Heart left ventricle (tissue), 13 donors: ENCODE data around the gene CXCL17.

Experiments
- CTCF ChIP-seq, 12 donors: fragments of 200-600 bp; sonication (generic) in 4 of 12; IDR thresholded peaks; one replicate each; pipeline versions ENCODE4 v1.5.0 to v1.8.0; 2018 to 2022; ENCODE audit warnings: antibody characterized with exemption in 12 of 12, mild to moderate bottlenecking in 5 of 12
- POLR2A ChIP-seq, 2 donors: fragments of 450-650 bp; IDR thresholded peaks; one replicate each; pipeline ENCODE4 v1.6.1; 2017; ENCODE audit warnings: antibody characterized with exemption in 2 of 2, mild to moderate bottlenecking in 2 of 2, moderate library complexity in 2 of 2
- donor health status: ischemic (EF 13 %, LVEDD 7.1; RV severe dilation, severe dysfunction).
- donor health status: DM: no; HTN: yes; CAD: no.
- donor health status: DM: no; HTN: no; CAD: no.
- donor health status: ischemic (EF 25% LVEDD 6.9; RV normal size, moderate dysfunction).
- donor health status: ischemic (EF 25% LVEDD 5.7; RV mildly dilated, moderate dysfunction).
- donor health status: ischemic (EF 35%, LVEDD 5.7; RV mildly dilated, moderate dysfunction).
- donor health status: nonischemic (EF 11% LVEDD 7.7; RV severe dilation, severe dysfunction).
- donor health status: DM: yes; HTN: yes; CAD: no.
- donor health status: PGD.
- donor health status: ischemic (EF 29% LVEDD 5.4; RV normal size, mild dysfunction).
- donor health status: nonischemic (EF 23%, LVEDD 6.1; RV moderate dilation, normal function).

- TF ChIP-seq CTCF (IDR thresholded peaks at IDR 0.05) (no peak), POLR2A (IDR thresholded peaks at IDR 0.05) (no peak)
These were observed 37.0 kb upstream of the CXCL17 start for GRCh38 chr19:42479736-42480135.
